Vagina (tissue), 2 donors: ENCODE results near the gene DIP2B.

Experiments used
- POLR2A ChIP-seq, 2 donors: fragments of 450-650 bp; IDR thresholded peaks; one replicate each; pipeline ENCODE4 v1.6.1; 2017; ENCODE audit warnings: antibody characterized with exemption in 2 of 2, mild to moderate bottlenecking in 2 of 2, moderate library complexity in 2 of 2
- POLR2AphosphoS5 ChIP-seq, 2 donors: sonication (generic); formaldehyde crosslinking; IDR thresholded peaks; one replicate each; pipeline ENCODE4 v1.9.0; 2017; ENCODE audit warnings: antibody characterized with exemption in 2 of 2, mild to moderate bottlenecking in 2 of 2, low read depth in 1 of 2; ENCODE audit not compliant: insufficient read depth in 1 of 2
- TF ChIP-seq, protein P1 (sequence below), 3 experiments: fragments of 450-650 bp in 2 of 3; fragments of 200-600 bp in 1 of 3; sonication (generic) in 1 of 3; IDR thresholded peaks; one replicate each; pipeline ENCODE4 v1.5.1; 2017 to 2019; ENCODE audit warnings: antibody characterized with exemption in 3 of 3, mild to moderate bottlenecking in 2 of 3, moderate library complexity in 2 of 3

DNA sequence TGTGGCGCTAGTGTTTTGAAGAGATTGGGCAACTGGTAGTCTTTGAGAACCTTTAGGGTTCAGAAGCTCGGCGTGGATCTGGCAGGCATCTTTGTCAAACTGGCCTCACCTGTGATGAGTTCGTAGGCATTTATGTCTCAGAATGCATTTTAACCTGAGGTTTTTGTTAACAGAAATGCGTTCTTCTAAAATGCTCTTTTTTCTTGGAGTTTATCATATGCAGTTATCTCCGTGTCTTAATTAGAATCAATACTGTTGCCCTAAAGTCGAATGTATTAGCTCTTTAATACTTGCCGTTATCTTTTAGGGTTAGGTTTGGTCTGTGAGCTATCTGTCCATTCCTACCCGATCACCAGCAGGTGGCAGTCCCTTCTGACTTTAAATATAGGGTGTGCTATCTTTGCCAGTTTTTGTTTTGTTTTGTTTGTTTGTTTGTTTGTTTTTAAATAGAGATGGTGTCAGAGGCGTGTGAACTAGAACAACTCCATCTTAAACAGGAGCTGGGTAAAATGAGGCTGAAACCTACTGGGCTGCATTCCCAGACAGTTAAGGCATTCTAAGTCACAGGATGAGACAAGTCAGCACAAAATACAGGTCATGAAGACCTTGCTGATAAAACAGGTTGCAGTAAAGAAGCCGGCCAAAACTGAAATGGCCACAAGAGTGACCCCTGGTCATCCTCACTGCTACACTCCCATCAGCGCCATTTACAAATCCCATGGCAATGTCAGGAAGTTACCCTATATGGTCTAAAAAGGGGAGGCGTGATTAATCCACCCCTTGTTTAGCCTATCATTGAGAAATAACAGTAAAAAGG lies 260.5 kb downstream of the DIP2B start:
- TF ChIP-seq, protein P1, sequence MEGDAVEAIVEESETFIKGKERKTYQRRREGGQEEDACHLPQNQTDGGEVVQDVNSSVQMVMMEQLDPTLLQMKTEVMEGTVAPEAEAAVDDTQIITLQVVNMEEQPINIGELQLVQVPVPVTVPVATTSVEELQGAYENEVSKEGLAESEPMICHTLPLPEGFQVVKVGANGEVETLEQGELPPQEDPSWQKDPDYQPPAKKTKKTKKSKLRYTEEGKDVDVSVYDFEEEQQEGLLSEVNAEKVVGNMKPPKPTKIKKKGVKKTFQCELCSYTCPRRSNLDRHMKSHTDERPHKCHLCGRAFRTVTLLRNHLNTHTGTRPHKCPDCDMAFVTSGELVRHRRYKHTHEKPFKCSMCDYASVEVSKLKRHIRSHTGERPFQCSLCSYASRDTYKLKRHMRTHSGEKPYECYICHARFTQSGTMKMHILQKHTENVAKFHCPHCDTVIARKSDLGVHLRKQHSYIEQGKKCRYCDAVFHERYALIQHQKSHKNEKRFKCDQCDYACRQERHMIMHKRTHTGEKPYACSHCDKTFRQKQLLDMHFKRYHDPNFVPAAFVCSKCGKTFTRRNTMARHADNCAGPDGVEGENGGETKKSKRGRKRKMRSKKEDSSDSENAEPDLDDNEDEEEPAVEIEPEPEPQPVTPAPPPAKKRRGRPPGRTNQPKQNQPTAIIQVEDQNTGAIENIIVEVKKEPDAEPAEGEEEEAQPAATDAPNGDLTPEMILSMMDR (IDR thresholded peaks at IDR 0.05) = peak; percentile 16 to 65 (median 65)
- TF ChIP-seq POLR2A (IDR thresholded peaks at IDR 0.05) (no peak), POLR2AphosphoS5 (IDR thresholded peaks at IDR 0.05; ENCODE audit: insufficient read depth in 1 of 2, low read depth in 1 of 2) (peak in 1 of 2 donors; percentile 55)
